ENCODE data around the gene LGR5.
A peak's percentile ranks its signal among the peaks of the same experiment; 100 is the strongest.

Gene LGR5

GRCh38 chr12:71438670-71439361 lies 782 bp upstream of the LGR5 start:
- DNase-seq (ENCODE audit: low spot score) = peak; percentile 50

- no peak for DNase-seq (ENCODE audit: low spot score)
These were observed 311 bp upstream of the LGR5 start for GRCh38 chr12:71439362-71439612.

GRCh38 chr12:71440345-71440762 lies 756 bp downstream of the LGR5 start:
- DNase-seq (ENCODE audit: low spot score) = peak; percentile 43

- DNase-seq (ENCODE audit: low spot score) = peak; percentile 24
These were observed 1.5 kb downstream of the LGR5 start for GRCh38 chr12:71440763-71441748.

GRCh38 chr12:71441836-71442566 lies 2.4 kb downstream of the LGR5 start:
- peak; percentile 52 for DNase-seq (ENCODE audit: low spot score)

- DNase-seq (ENCODE audit: low spot score) = peak; percentile 27
These were observed 3.0 kb downstream of the LGR5 start for GRCh38 chr12:71442567-71442931.

- peak; percentile 20 for DNase-seq (ENCODE audit: low spot score)
These were observed 5.5 kb downstream of the LGR5 start for GRCh38 chr12:71445071-71445470.

- DNase-seq (ENCODE audit: low spot score) = peak; percentile 80
These were observed 8.1 kb downstream of the LGR5 start for GRCh38 chr12:71447691-71448132.

GRCh38 chr12:71448150-71448581 lies 8.6 kb downstream of the LGR5 start:
- DNase-seq (ENCODE audit: low spot score) = no peak

GRCh38 chr12:71449373-71450070 lies 9.9 kb downstream of the LGR5 start:
- no peak for DNase-seq (ENCODE audit: low spot score)

- DNase-seq (ENCODE audit: low spot score) = no peak
These were observed 12.4 kb downstream of the LGR5 start for GRCh38 chr12:71452006-71452405.

GRCh38 chr12:71455028-71455737 lies 15.6 kb downstream of the LGR5 start:
- no peak for DNase-seq (ENCODE audit: low spot score)

- peak; percentile 88 for DNase-seq (ENCODE audit: low spot score)
These were observed 16.7 kb downstream of the LGR5 start for GRCh38 chr12:71456316-71456715.

GRCh38 chr12:71456990-71457389 lies 17.4 kb downstream of the LGR5 start:
- no peak for DNase-seq (ENCODE audit: low spot score)

GRCh38 chr12:71460318-71460717 lies 20.7 kb downstream of the LGR5 start:
- DNase-seq (ENCODE audit: low spot score) = no peak

GRCh38 chr12:71460850-71461609 lies 21.4 kb downstream of the LGR5 start:
- no peak for DNase-seq (ENCODE audit: low spot score)

GRCh38 chr12:71461787-71462328 lies 22.3 kb downstream of the LGR5 start:
- no peak for DNase-seq (ENCODE audit: low spot score)

- no peak for DNase-seq (ENCODE audit: low spot score)
These were observed 26.2 kb downstream of the LGR5 start for GRCh38 chr12:71465796-71466195.

- DNase-seq (ENCODE audit: low spot score) = no peak
These were observed 29.7 kb downstream of the LGR5 start for GRCh38 chr12:71469258-71469750.

- DNase-seq (ENCODE audit: low spot score) = no peak
These were observed 32.9 kb downstream of the LGR5 start for GRCh38 chr12:71472441-71472911.
